Endodermal cell (in vitro differentiated cells): ENCODE measurements around the gene HPD. TPM values are rescaled to one million over a fixed set of nuclear protein-coding genes. Genes with fewer than 3 reads are reported as not detected.
A peak's percentile ranks its signal among the peaks of the same experiment; 100 is the strongest.
"Not testable (repeated sequence)": the region's sequence is repeated elsewhere in the genome, so short reads cannot be mapped to it uniquely, and the experiment has no call there.

Experiments
- DNase-seq: peaks from one replicate; pipeline ENCODE4 v3.0.0-alpha.2; 2017
- H3K27ac ChIP-seq: 2 replicates; pipeline ENCODE4 v1.5.1; 2013; ENCODE audit warnings: mild to moderate bottlenecking, low read depth, low read length, moderate library complexity
- H3K27me3 ChIP-seq: 2 replicates; pipeline ENCODE4 v1.6.1; 2013; ENCODE audit warnings: mild to moderate bottlenecking, low read length, moderate library complexity; ENCODE audit not compliant: insufficient read depth, control insufficient read depth, poor library complexity, severe bottlenecking
- H3K36me3 ChIP-seq: 2 replicates; pipeline ENCODE4 v1.7.0; 2013; ENCODE audit warnings: mild to moderate bottlenecking, low read length, moderate library complexity; ENCODE audit not compliant: control insufficient read depth, insufficient read depth
- H3K4me1 ChIP-seq: one replicate; pipeline ENCODE4 v1.7.0; 2013; ENCODE audit warnings: low read length; ENCODE audit not compliant: control insufficient read depth, insufficient read depth
- H3K4me3 ChIP-seq: 2 replicates; pipeline ENCODE4 v1.5.1; 2013; ENCODE audit warnings: mild to moderate bottlenecking, low read length, moderate library complexity
- H3K9ac ChIP-seq: 2 replicates; pipeline ENCODE4 v1.6.1; 2013; ENCODE audit warnings: mild to moderate bottlenecking, low read length, moderate library complexity; ENCODE audit not compliant: poor library complexity, severe bottlenecking; ENCODE audit errors: extremely low read depth
- H3K9me3 ChIP-seq: 2 replicates; pipeline ENCODE4 v1.6.1; 2013; ENCODE audit warnings: mild to moderate bottlenecking, low read length, moderate library complexity; ENCODE audit not compliant: control insufficient read depth
- H3K27ac Mint-ChIP-seq: 2 replicates; pipeline ENCODE4 v1.8.0; 2020; ENCODE audit warnings: mixed read lengths
- H3K27me3 Mint-ChIP-seq: 2 replicates; pipeline ENCODE4 v1.8.0; 2021; ENCODE audit warnings: mild to moderate bottlenecking, mixed read lengths; ENCODE audit not compliant: insufficient read depth
- H3K36me3 Mint-ChIP-seq: 2 replicates; pipeline ENCODE4 v1.8.0; 2020; ENCODE audit warnings: low read depth, mixed read lengths
- H3K4me1 Mint-ChIP-seq: 2 replicates; pipeline ENCODE4 v1.8.0; 2020; ENCODE audit warnings: mixed read lengths
- H3K4me3 Mint-ChIP-seq: 2 replicates; pipeline ENCODE4 v1.8.0; 2020; ENCODE audit warnings: mild to moderate bottlenecking, moderate library complexity, mixed read lengths
- H3K9me3 Mint-ChIP-seq: 2 replicates; pipeline ENCODE4 v1.8.0; 2020; ENCODE audit warnings: mild to moderate bottlenecking, mixed read lengths
- CTCF ChIP-seq: fragments of 200-600 bp; sonication (generic); conservative IDR thresholded peaks from 2 replicates; pipeline ENCODE4 v1.5.0; 2021; ENCODE audit warnings: antibody characterized with exemption, mild to moderate bottlenecking
- WGBS, 2 experiments: methylation state at CpG; one replicate each; pipeline versions ENCODE4 v1.1.5 to v1.1.7; 2013; ENCODE audit warnings: missing lambda C conversion rate in 2 of 2, mixed read lengths in 1 of 2; ENCODE audit not compliant: insufficient coverage in 1 of 2, insufficient read length in 1 of 2; 5-methylcytosine and 5-hydroxymethylcytosine counted together
- total RNA-seq, 2 donors: library from RNA; stranded (reverse); fragmentation: NEBNext Ultra II Directional in 1 of 2; extraction: Animal tissue kit (Norgen Biotek cat#: 25700) in 1 of 2; gene quantifications; 2 replicates in 1 of 2; 3 replicates in 1 of 2; pipeline ENCODE4 v1.2.1, GENCODE V29; 2021

HPD gene
- total RNA-seq, 2 donors from 2014 or later: 0.55 to 0.71 TPM

GRCh38 chr12:121866331-121866730 lies 7.7 kb upstream of the HPD start:
- no peaks in the 10 kb centered on the region for H3K27me3 Mint-ChIP-seq
- peaks cover 4% of the 10 kb centered on the region for H3K4me1 Mint-ChIP-seq
- H3K4me1 ChIP-seq: no peaks in the 10 kb centered on the region
- TF ChIP-seq CTCF: no peak
- H3K9ac ChIP-seq: no peak overlapping the region
- no peak overlapping the region for H3K27ac Mint-ChIP-seq
- no peaks in the 10 kb centered on the region for H3K9me3 Mint-ChIP-seq
- H3K4me3 Mint-ChIP-seq: no peak overlapping the region
- DNase-seq: no peak
- no peaks in the 10 kb centered on the region for H3K9me3 ChIP-seq
- WGBS, 2 experiments: 97 to 100% methylated on average over 3 to 4 of the region's 4 CpGs
- H3K4me3 ChIP-seq: no peak overlapping the region
- no peaks in the 10 kb centered on the region for H3K36me3 ChIP-seq
- no peak overlapping the region for H3K27ac ChIP-seq
- no peaks in the 10 kb centered on the region for H3K27me3 ChIP-seq
- no peaks in the 10 kb centered on the region for H3K36me3 Mint-ChIP-seq

- TF ChIP-seq CTCF: no peak
- H3K9ac ChIP-seq: no peak overlapping the region
- H3K27me3 ChIP-seq: no peaks in the 10 kb centered on the region
- Mint-ChIP-seq H3K36me3 (no peaks in the 10 kb centered on the region), H3K27ac (no peak overlapping the region), H3K4me1 (peaks cover 25% of the 10 kb centered on the region), H3K4me3 (no peak overlapping the region), H3K9me3 (no peaks in the 10 kb centered on the region), H3K27me3 (no peaks in the 10 kb centered on the region)
- peak overlapping the region; percentile 53 for H3K27ac ChIP-seq
- DNase-seq: no peak
- H3K36me3 ChIP-seq: no peaks in the 10 kb centered on the region
- WGBS, 2 experiments: 70 to 75% methylated on average over 11 of the region's 11 CpGs
- H3K4me3 ChIP-seq: no peak overlapping the region
- H3K9me3 ChIP-seq: no peaks in the 10 kb centered on the region
- H3K4me1 ChIP-seq: peaks cover 10% of the 10 kb centered on the region
These were observed 3.1 kb upstream of the HPD start for GRCh38 chr12:121861636-121862254.

DNA sequence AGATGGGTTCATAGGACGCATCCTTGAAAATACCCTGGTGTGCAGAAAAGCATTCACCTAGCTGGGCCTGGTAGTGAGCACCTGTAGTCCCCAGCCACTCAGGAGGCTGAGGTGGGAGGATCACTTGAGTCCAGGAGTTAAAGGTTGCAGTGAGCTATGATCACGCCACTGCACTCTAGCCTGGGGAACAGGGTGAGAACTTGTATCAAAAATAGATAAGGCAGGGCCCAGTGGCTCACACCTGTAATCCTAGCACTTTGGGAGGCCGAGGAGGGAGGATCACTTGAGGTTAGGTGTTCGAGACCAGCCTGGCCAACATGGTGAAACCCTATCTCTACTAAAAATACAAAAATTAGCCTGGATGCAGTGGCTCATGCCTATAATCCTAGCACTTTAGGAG lies 2.0 kb upstream of the HPD start:
- H3K27me3 Mint-ChIP-seq, H3K9ac ChIP-seq, H3K9me3 Mint-ChIP-seq, H3K27me3 ChIP-seq, DNase-seq, H3K36me3 ChIP-seq, H3K9me3 ChIP-seq, H3K36me3 Mint-ChIP-seq, H3K27ac ChIP-seq, H3K4me3 Mint-ChIP-seq, H3K4me3 ChIP-seq: not testable (repeated sequence)
- H3K27ac Mint-ChIP-seq: peak overlapping the region; percentile 81
- WGBS, 2 experiments: 92 to 98% methylated on average over 4 of the region's 4 CpGs
- H3K4me1 ChIP-seq: peaks cover 10% of the 10 kb centered on the region
- peaks cover 25% of the 10 kb centered on the region for H3K4me1 Mint-ChIP-seq

DNA sequence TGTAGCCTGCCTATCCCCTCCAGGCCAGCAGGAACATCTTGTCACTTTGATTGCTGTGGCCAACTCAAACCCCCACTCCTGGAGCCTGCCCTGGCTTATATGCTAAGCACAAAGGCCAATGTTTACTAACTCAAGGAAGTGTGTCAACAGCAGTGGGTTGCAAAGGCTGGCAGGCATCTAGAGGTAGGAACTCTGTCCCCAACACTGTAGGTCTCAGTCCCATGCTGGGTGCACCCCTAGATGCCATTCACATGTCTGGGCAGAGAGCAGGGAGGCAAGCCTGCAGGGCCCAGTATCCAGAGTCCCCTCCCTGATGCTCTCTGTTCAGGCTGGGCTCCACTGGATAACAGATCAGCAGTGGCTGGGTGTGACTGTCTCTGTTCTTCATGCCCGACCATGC lies 1.6 kb upstream of the HPD start:
- no peak overlapping the region for H3K4me3 ChIP-seq
- peak overlapping the region; percentile 81 for H3K27ac Mint-ChIP-seq
- peak; percentile 72 for DNase-seq
- no peaks in the 10 kb centered on the region for H3K9me3 Mint-ChIP-seq
- H3K9me3 ChIP-seq: no peaks in the 10 kb centered on the region
- WGBS, 2 experiments: 82 to 88% methylated on average over 1 of the region's 1 CpG
- peaks cover 1% of the 10 kb centered on the region for H3K27me3 Mint-ChIP-seq
- no peaks in the 10 kb centered on the region for H3K36me3 Mint-ChIP-seq
- H3K4me1 Mint-ChIP-seq: peaks cover 25% of the 10 kb centered on the region
- H3K27me3 ChIP-seq: no peaks in the 10 kb centered on the region
- no peak overlapping the region for H3K4me3 Mint-ChIP-seq
- peak; percentile 19 for TF ChIP-seq CTCF
- no peaks in the 10 kb centered on the region for H3K36me3 ChIP-seq
- H3K27ac ChIP-seq: no peak overlapping the region
- no peak overlapping the region for H3K9ac ChIP-seq
- peaks cover 10% of the 10 kb centered on the region for H3K4me1 ChIP-seq
